Keratinocyte (primary cell): Measurements from ENCODE around the gene NECAB3. TPM values are rescaled to one million over a fixed set of nuclear protein-coding genes. Genes with fewer than 3 reads are reported as not detected.

Experiments
- DNase-seq: peaks from one replicate; pipeline ENCODE4 v3.0.0-alpha.2; 2011; ENCODE audit warnings: low read depth, missing footprints, low spot score
- FAIRE-seq: peaks from 2 replicates; lab custom pipeline; 2011; peaks lifted over from hg19 to GRCh38; lab: Jason Lieb, UNC
- H2AFZ ChIP-seq: 2 replicates; pipeline ENCODE4 v1.6.0; 2012; ENCODE audit warnings: low read length, control low read depth, inconsistent platforms; ENCODE audit not compliant: control insufficient read depth
- H3K27ac ChIP-seq: 2 replicates; pipeline ENCODE4 v1.5.1; 2011; ENCODE audit warnings: low read length; ENCODE audit not compliant: control insufficient read depth, insufficient read depth
- H3K27me3 ChIP-seq: 3 replicates; pipeline ENCODE4 v1.6.0; 2011; ENCODE audit warnings: low read length; ENCODE audit not compliant: control insufficient read depth, insufficient read depth; ENCODE audit errors: extremely low read depth
- H3K36me3 ChIP-seq, 2 experiments: 2 replicates in 1 of 2; 3 replicates in 1 of 2; pipeline ENCODE4 v1.5.1; 2011; ENCODE audit warnings: low read length in 2 of 2, mild to moderate bottlenecking in 1 of 2; ENCODE audit not compliant: control insufficient read depth in 2 of 2, insufficient read depth in 2 of 2; ENCODE audit errors: extremely low read depth in 1 of 2
- H3K4me1 ChIP-seq: 3 replicates; pipeline ENCODE4 v1.5.1; 2011; ENCODE audit warnings: low read length; ENCODE audit not compliant: control insufficient read depth, insufficient read depth; ENCODE audit errors: extremely low read depth
- H3K4me2 ChIP-seq: 3 replicates; pipeline ENCODE4 v1.6.0; 2011; ENCODE audit warnings: low read depth, low read length; ENCODE audit not compliant: control insufficient read depth, insufficient read depth; ENCODE audit errors: extremely low read depth
- H3K4me3 ChIP-seq, 3 experiments: fragments of 200-600 bp in 1 of 3; sonication (generic) in 1 of 3; 2 replicates in 2 of 3; 3 replicates in 1 of 3; pipeline ENCODE4 v1.5.1; 2011 to 2016; ENCODE audit warnings: low read length in 3 of 3, mild to moderate bottlenecking in 3 of 3, control low read depth in 2 of 3, inconsistent platforms in 1 of 3, low read depth in 1 of 3, mixed read lengths in 1 of 3, mixed run types in 1 of 3, moderate library complexity in 1 of 3; ENCODE audit not compliant: control insufficient read depth in 2 of 3, insufficient read depth in 2 of 3; ENCODE audit errors: extremely low read depth in 1 of 3
- H3K79me2 ChIP-seq: 2 replicates; pipeline ENCODE4 v1.6.0; 2012; ENCODE audit warnings: low read length; ENCODE audit not compliant: control insufficient read depth, insufficient read depth
- H3K9ac ChIP-seq: 3 replicates; pipeline ENCODE4 v1.6.0; 2011; ENCODE audit warnings: low read length; ENCODE audit not compliant: control insufficient read depth, insufficient read depth; ENCODE audit errors: extremely low read depth
- H3K9me1 ChIP-seq: 3 replicates; pipeline ENCODE4 v1.6.0; 2011; ENCODE audit warnings: low read length; ENCODE audit not compliant: control insufficient read depth, insufficient read depth; ENCODE audit errors: extremely low read depth
- H3K9me3 ChIP-seq: 2 replicates; pipeline ENCODE4 v1.5.1; 2012; ENCODE audit warnings: low read depth, low read length; ENCODE audit not compliant: control insufficient read depth
- H4K20me1 ChIP-seq: 3 replicates; pipeline ENCODE4 v1.6.0; 2011; ENCODE audit warnings: low read length; ENCODE audit not compliant: control insufficient read depth, insufficient read depth; ENCODE audit errors: extremely low read depth
- CTCF ChIP-seq, 3 experiments: IDR thresholded peaks in 1 of 3; conservative IDR thresholded peaks in 1 of 3; optimal IDR thresholded peaks in 1 of 3; 2 replicates in 2 of 3; 3 replicates in 1 of 3; pipeline versions ENCODE3 to v1.5.1; 2011; ENCODE audit warnings: low read length in 3 of 3, mild to moderate bottlenecking in 3 of 3, moderate library complexity in 2 of 3, control low read depth in 1 of 3, inconsistent platforms in 1 of 3; ENCODE audit not compliant: insufficient read depth in 2 of 3; ENCODE audit errors: extremely low read depth in 1 of 3
- EZH2 ChIP-seq: IDR thresholded peaks from one replicate; pipeline ENCODE4 v1.6.1; 2012; ENCODE audit warnings: inconsistent platforms, mild to moderate bottlenecking, low read length, moderate library complexity
- dilution Hi-C: fragments of 300-500 bp; cut with MboI; formaldehyde crosslinking; loops from one replicate; pipeline ENCODE4 v1.7.0; 2020; ENCODE audit warnings: low sequenced_read_pairs; ENCODE audit not compliant: extremely low pct_ligation_motif_present
- polyA plus RNA-seq, 5 experiments: library from polyadenylated mRNA; depleted of rRNA in 3 of 5; stranded (reverse) in 3 of 5; stranded (forward) in 1 of 5; unstranded in 1 of 5; fragments of >200 nt; gene quantifications; 1 replicate in 1 of 5; 2 replicates in 3 of 5; 3 replicates in 1 of 5; pipeline versions ENCODE4 v1.2.1 to v1.2.3, GENCODE V29; 2011 to 2012; ENCODE audit warnings: missing spikeins in 2 of 5, low read depth in 1 of 5, low replicate concordance in 1 of 5

Gene NECAB3
- polyA plus RNA-seq, 1 donor (not counting 4 experiments of a cell fraction or from before 2014, with no cell fraction given), result 4.6 TPM

GRCh38 chr20:33611106-33611505 is 63.1 kb downstream of the NECAB3 start:
- Histone ChIP-seq H3K9me1 (no peaks in the 10 kb centered on the region), H3K9me3 (no peaks in the 10 kb centered on the region), H4K20me1 (no peaks in the 10 kb centered on the region), H3K4me3 (no peak overlapping the region), H3K9ac (no peak overlapping the region), H3K27me3 (no peaks in the 10 kb centered on the region), H3K4me2 (no peak overlapping the region), H3K79me2 (no peaks in the 10 kb centered on the region), H3K4me1 (no peaks in the 10 kb centered on the region), H3K36me3 (peaks cover 0 to 10% of the 10 kb centered on the region in 2 experiments), H3K27ac (no peak overlapping the region), H2AFZ (no peak overlapping the region)
- TF ChIP-seq CTCF (optimal IDR thresholded peaks at IDR 0.05 in 1 of 3, IDR thresholded peaks at IDR 0.05 in 1 of 3, conservative IDR thresholded peaks at IDR 0.05 in 1 of 3; ENCODE audit: extremely low read depth in 1 of 3, insufficient read depth in 2 of 3, low read length in 3 of 3) (no peak), EZH2 (no peak)
- FAIRE-seq (no peak), DNase-seq (no peak)
- dilution Hi-C loops, result no loop called here

GRCh38 chr20:33609504-33609903 is 64.7 kb downstream of the NECAB3 start:
- Histone ChIP-seq H3K36me3 (peaks cover 0 to 12% of the 10 kb centered on the region in 2 experiments), H4K20me1 (no peaks in the 10 kb centered on the region), H2AFZ (no peak overlapping the region), H3K27ac (no peak overlapping the region), H3K9me1 (no peaks in the 10 kb centered on the region), H3K4me2 (no peak overlapping the region), H3K79me2 (no peaks in the 10 kb centered on the region), H3K4me3 (no peak overlapping the region), H3K9ac (no peak overlapping the region), H3K4me1 (no peaks in the 10 kb centered on the region), H3K9me3 (no peaks in the 10 kb centered on the region), H3K27me3 (no peaks in the 10 kb centered on the region)
- TF ChIP-seq EZH2, result no peak
- no peak for TF ChIP-seq CTCF (optimal IDR thresholded peaks at IDR 0.05 in 1 of 3, IDR thresholded peaks at IDR 0.05 in 1 of 3, conservative IDR thresholded peaks at IDR 0.05 in 1 of 3; ENCODE audit: extremely low read depth in 1 of 3, insufficient read depth in 2 of 3, low read length in 3 of 3)
- no peak for FAIRE-seq
- no peak for DNase-seq
- dilution Hi-C loops, result no loop called here

Other genes with a start within 250 kb of the NECAB3 start
- 3.6 to 6.5 TPM (median 4.8 TPM) in 3 replicates for gene SNTA1, start 230.7 kb downstream of the NECAB3 start, polyA plus RNA-seq
- gene CBFA2T2, start 184.3 kb downstream of the NECAB3 start, polyA plus RNA-seq, result 5.5 to 8.7 TPM (median 6.8 TPM) in 3 replicates
- 0.02 to 0.03 TPM in 2 of 3 replicates, not detected in the other for gene C20orf144, start 12.1 kb downstream of the NECAB3 start, polyA plus RNA-seq
- 0.28 to 0.50 TPM (median 0.48 TPM) in 3 replicates for gene ACTL10, start 7.5 kb downstream of the NECAB3 start, polyA plus RNA-seq
- 1.3 to 3.4 TPM (median 2.8 TPM) in 3 replicates for gene E2F1, start 12.0 kb upstream of the NECAB3 start, polyA plus RNA-seq
- gene PXMP4, start 45.9 kb upstream of the NECAB3 start, polyA plus RNA-seq, result 3.2 to 6.3 TPM (median 6.1 TPM) in 3 replicates
- gene ZNF341, start 57.6 kb upstream of the NECAB3 start, polyA plus RNA-seq, result 1.7 to 3.2 TPM (median 2.5 TPM) in 3 replicates
- gene CHMP4B, start 136.9 kb upstream of the NECAB3 start, polyA plus RNA-seq, result 44.9 to 72.2 TPM (median 68.2 TPM) in 3 replicates